Activated CD4-positive, alpha-beta memory T cell treated with anti-CD3 and anti-CD28 coated beads for 36 hours (primary cell): ENCODE data around the gene TAF11. TPM values are rescaled to one million over a fixed set of nuclear protein-coding genes. Genes with fewer than 3 reads are reported as not detected.
A peak's percentile ranks its signal among the peaks of the same experiment; 100 is the strongest.

Experiments
- CTCF ChIA-PET: fragments of 350-600 bp; sonication (Branson Sonifier 250); formaldehyde crosslinking; loops from one replicate; lab custom pipeline; 2021; ENCODE audit warnings: antibody characterized with exemption, inconsistent platforms; lab: Charles Lee
- POLR2A ChIA-PET: fragments of 350-600 bp; sonication (Branson Sonifier 250); formaldehyde crosslinking; loops from one replicate; lab custom pipeline; 2021; ENCODE audit warnings: antibody characterized with exemption; lab: Charles Lee
- DNase-seq: peaks from one replicate; pipeline ENCODE4 v3.0.0-alpha.2; 2020
- H3K27ac Mint-ChIP-seq: one replicate; pipeline ENCODE4 v1.8.0; 2021; ENCODE audit warnings: mixed read lengths
- H3K27me3 Mint-ChIP-seq: one replicate; pipeline ENCODE4 v1.8.0; 2021; ENCODE audit warnings: mixed read lengths
- H3K36me3 Mint-ChIP-seq: one replicate; pipeline ENCODE4 v1.8.0; 2021; ENCODE audit warnings: mixed read lengths
- H3K4me1 Mint-ChIP-seq: one replicate; pipeline ENCODE4 v1.8.0; 2021; ENCODE audit warnings: low read depth, mixed read lengths
- H3K4me3 Mint-ChIP-seq: one replicate; pipeline ENCODE4 v1.8.0; 2021; ENCODE audit warnings: mild to moderate bottlenecking, mixed read lengths
- H3K9me3 Mint-ChIP-seq: one replicate; pipeline ENCODE4 v1.8.0; 2021; ENCODE audit warnings: mixed read lengths
- intact Hi-C: fragments of 100-400 bp; cut with micrococcal nuclease; formaldehyde crosslinking; loops from one replicate; pipeline ENCODE4 v1.15.1; 2023
- total RNA-seq, 2 experiments: library from RNA; stranded (reverse); gene quantifications; one replicate each; pipeline ENCODE4 v1.2.3, GENCODE V29; 2021

Gene TAF11
- total RNA-seq, 2 experiments from 2014 or later = 27.2 to 29.0 TPM

DNA sequence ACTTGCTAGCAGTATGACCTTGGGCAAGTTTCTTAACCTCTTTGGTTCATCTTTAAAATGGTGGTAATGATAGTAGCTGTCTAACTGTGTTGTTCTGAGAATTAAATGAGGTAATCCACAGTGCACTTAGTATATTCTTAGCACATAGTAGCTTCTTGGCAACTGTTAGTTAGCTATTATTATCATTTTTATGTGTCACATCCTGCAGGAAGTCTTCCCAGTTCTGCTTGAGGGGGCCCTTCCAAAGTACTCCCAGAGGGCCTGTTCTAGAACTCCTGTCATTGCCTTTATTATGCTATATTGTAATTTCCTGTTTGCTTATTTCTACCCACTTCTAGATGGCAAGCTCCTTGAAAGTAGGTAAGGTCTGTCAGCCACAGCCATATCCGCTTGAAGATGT is 31.8 kb upstream of the TAF11 start:
- no peak for DNase-seq
- peaks cover 4% of the 10 kb centered on the region for H3K36me3 Mint-ChIP-seq
- CTCF ChIA-PET = no interaction called here
- peaks cover 2% of the 10 kb centered on the region for H3K4me1 Mint-ChIP-seq
- intact Hi-C loops = no loop called here
- H3K27ac Mint-ChIP-seq = no peak overlapping the region
- POLR2A ChIA-PET = interaction anchor here (0.6 kb wide), 1 partner anchor 19 kb away, joined by 4 read pairs; no protein-coding TSS in a partner anchor
- H3K27me3 Mint-ChIP-seq = no peaks in the 10 kb centered on the region
- H3K9me3 Mint-ChIP-seq = no peaks in the 10 kb centered on the region
- no peak overlapping the region for H3K4me3 Mint-ChIP-seq

DNA sequence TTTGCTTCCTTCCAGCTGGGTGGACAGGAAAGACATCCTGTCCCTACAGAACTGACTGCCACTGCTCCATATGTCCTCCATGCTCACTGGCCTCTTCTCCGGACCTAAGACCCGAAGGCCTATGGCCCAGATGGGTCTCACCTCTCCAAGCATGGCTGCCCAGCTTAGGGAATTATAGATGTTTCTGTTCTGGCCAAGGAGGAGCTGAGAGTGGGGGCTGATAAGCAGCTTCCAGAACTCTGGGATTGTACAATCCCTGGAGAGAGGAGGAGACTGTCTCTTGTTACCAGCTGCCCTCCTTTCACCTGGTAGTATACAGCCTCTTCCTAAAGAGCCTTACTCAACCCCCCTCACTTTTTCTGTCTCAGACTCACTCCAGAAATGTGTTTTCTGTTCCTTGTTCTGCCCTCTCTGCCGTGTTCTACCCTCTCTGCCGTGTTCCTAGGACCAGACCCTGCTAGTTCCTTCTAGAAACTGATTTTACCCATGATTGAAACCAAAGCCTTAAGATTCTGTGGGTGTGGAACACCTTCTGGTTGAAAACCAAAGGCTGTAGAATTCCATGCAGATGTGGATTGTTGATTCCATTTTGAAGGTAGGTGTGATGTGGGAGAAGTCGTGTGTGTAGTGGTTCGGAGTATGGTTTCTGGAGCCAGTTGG is 29.9 kb upstream of the TAF11 start:
- Mint-ChIP-seq H3K27me3 (no peaks in the 10 kb centered on the region), H3K9me3 (no peaks in the 10 kb centered on the region), H3K27ac (no peak overlapping the region), H3K36me3 (peaks cover 4% of the 10 kb centered on the region), H3K4me3 (no peak overlapping the region), H3K4me1 (peaks cover 10% of the 10 kb centered on the region)
- DNase-seq = no peak
- POLR2A ChIA-PET = no interaction called here
- intact Hi-C loops = no loop called here
- CTCF ChIA-PET = interaction anchor here (1.1 kb wide), 1 partner anchor 222 kb away, joined by 3 read pairs; no protein-coding TSS in a partner anchor

DNA sequence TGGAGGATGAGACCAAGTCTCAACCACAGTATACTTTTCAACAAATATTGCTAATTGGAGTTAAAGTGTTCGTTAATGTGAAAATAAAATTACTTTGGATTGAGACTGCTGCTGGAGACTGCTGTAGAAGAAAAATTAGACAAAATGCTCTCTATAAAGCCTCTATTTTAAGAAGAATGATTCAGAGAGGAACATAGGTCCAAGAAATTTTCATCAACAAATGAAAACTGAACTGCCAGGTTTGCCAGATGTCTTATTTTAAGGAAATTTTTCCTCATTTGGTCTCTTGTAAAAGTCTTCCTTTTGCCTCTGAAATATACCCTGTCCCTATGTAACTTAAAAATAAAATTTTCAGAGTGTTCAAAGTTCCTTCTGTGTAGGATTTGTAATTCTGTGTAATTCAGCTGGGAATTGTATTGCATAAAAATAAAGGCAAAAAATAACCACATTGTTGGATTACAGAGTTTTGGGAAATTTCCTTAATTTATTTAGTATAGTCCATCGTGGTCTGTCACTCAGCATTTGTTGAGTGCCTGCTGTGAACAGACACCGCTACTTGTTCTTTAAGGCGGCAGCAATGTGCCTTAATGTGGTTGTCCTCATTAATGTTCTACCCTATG is 28.6 kb upstream of the TAF11 start:
- Mint-ChIP-seq H3K9me3 (no peaks in the 10 kb centered on the region), H3K4me3 (no peak overlapping the region), H3K36me3 (peaks cover 4% of the 10 kb centered on the region), H3K27me3 (no peaks in the 10 kb centered on the region), H3K4me1 (peaks cover 20% of the 10 kb centered on the region), H3K27ac (no peak overlapping the region)
- intact Hi-C loops = no loop called here
- no peak for DNase-seq
- ChIA-PET CTCF (no interaction called here), POLR2A (no interaction called here)

DNA sequence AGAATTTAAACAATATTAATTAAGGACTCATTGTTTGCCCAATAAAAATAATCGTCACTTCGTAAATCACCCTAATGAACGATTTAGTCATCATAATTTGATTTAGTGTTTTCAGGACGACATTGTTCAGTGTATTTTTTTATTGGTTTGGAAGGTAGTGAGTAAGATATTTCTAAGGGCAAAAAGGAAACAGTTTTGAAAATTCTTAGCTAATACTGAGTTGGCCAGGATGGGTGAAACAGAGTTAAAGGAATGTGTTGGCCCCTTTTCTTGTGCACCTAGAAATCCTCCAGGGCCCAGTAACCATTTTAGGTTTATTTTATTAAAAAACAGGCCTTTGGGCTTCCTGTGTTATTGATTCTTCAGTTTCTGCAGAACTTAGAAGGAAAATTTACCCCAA is 26.5 kb upstream of the TAF11 start:
- intact Hi-C loops = no loop called here
- ChIA-PET CTCF (interaction anchor here (0.6 kb wide), 1 partner anchor 553 kb away, joined by 3 read pairs; no protein-coding TSS in a partner anchor), POLR2A (interaction anchor here (0.9 kb wide), 1 partner anchor 27 kb away, joined by 3 read pairs; no protein-coding TSS in a partner anchor)
- Mint-ChIP-seq H3K27me3 (no peaks in the 10 kb centered on the region), H3K4me1 (peaks cover 26% of the 10 kb centered on the region), H3K27ac (no peak overlapping the region), H3K9me3 (no peaks in the 10 kb centered on the region), H3K36me3 (peaks cover 4% of the 10 kb centered on the region), H3K4me3 (no peak overlapping the region)
- DNase-seq = no peak

DNA sequence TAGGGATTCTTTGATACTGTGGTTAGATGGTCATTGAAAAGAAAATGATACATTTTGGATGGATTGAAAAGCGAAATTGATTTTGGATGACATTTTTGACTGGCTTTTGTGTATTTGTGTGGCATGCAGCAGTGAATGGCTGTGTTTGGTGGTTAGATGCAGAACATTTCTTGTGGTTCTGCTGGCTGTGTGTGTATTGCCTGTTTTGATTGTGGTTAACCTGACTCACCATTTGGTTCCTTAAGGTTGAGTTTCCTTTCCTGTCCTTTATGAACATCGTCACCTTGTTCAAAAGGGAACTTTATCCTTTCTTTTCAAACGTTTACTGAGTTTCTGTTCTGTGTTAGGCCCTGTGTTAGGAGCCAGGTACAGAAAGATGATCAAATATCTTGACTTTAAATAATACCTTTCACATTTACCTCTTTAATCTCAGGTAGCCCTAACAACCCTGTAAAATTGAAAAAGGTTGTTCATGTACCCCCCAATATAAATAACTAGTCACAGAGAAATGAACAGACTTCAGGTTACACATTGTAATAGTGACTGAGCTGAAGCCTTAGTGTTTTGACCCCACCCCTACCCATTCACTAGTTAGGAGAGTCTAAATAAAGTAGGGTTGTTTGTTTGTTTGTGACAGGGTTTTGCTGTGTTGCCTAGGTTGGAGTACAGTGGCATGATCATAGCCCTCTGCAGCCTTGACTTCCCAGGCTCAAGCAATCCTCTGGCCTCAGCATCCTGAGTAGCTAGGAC is 25.0 kb upstream of the TAF11 start:
- Mint-ChIP-seq H3K4me3 (no peak overlapping the region), H3K4me1 (peaks cover 29% of the 10 kb centered on the region)
- intact Hi-C loops = loop anchor here (1.0 kb wide), 1 partner anchor 24 kb away; the partner anchor contains the start of gene ANKS1A

DNA sequence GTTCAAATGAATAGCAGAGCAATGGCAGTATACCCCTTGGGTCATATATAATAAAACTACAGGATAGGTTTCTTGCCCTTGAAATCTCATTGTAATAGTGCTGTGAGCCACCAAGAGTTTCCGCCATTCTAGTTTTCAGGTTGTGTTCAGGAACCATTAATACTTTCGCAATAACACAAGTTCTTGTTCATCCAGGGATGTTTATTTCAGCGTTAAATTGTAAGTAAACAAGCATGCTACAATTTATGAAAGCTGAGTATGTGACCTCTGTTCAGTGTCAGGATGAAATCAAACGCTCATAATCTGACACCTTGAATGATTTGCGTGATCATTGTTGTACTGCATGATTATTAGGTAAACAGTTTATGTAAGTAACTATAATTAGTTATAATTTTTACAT is 24.0 kb upstream of the TAF11 start:
- no peak overlapping the region for H3K4me3 Mint-ChIP-seq
- no peaks in the 10 kb centered on the region for H3K9me3 Mint-ChIP-seq
- ChIA-PET POLR2A (interaction anchor here (0.8 kb wide), 1 partner anchor 19 kb away, joined by 3 read pairs; no protein-coding TSS in a partner anchor), CTCF (no interaction called here)
- H3K4me1 Mint-ChIP-seq = peaks cover 29% of the 10 kb centered on the region
- no peak overlapping the region for H3K27ac Mint-ChIP-seq
- no peaks in the 10 kb centered on the region for H3K36me3 Mint-ChIP-seq
- peaks cover 2% of the 10 kb centered on the region for H3K27me3 Mint-ChIP-seq
- DNase-seq = no peak
- intact Hi-C loops = loop anchor here (1.0 kb wide), 1 partner anchor 23 kb away; the partner anchor contains the start of gene ANKS1A

More for the DNA sequence above, 25.0 kb upstream of the TAF11 start:
- Mint-ChIP-seq H3K36me3 (peaks cover 1% of the 10 kb centered on the region), H3K9me3 (no peaks in the 10 kb centered on the region), H3K27me3 (peaks cover 2% of the 10 kb centered on the region), H3K27ac (peak overlapping the region; percentile 31)
- ChIA-PET POLR2A (no interaction called here), CTCF (interaction anchor here (1.3 kb wide), 1 partner anchor 26 kb away, joined by 3 read pairs; the partner anchor contains the start of gene TAF11)
- DNase-seq = peak; percentile 64

DNA sequence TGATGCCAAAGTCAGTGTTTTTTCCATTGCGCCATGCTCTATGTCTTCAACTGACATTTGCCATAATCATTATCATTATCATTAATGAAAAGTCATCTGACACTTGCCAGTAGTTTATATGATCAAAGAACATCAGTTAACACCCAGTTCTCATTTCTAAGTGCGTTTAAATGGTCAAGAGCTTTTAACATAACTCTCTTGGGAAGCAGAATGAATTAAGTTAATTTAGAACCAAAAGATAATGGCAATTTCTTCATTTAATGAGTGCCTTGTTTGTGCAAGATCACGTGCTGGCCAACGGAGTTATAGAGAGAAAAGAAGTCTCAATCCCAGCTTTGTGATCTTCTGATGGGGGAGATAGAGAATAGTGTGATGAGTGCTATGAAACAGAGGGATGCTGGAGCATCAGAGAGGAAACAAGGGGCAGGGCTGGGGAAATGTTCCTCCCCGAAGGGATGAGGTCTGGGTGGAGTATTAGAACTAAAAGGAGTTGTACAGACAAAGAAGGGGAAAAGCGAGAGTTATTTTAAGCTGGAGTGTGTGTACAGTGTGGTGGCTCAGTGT is 21.6 kb upstream of the TAF11 start:
- H3K27ac Mint-ChIP-seq = no peak overlapping the region
- peaks cover 2% of the 10 kb centered on the region for H3K27me3 Mint-ChIP-seq
- no peaks in the 10 kb centered on the region for H3K36me3 Mint-ChIP-seq
- H3K4me1 Mint-ChIP-seq = peaks cover 33% of the 10 kb centered on the region
- no peak overlapping the region for H3K4me3 Mint-ChIP-seq
- DNase-seq = no peak
- POLR2A ChIA-PET = no interaction called here
- intact Hi-C loops = no loop called here
- CTCF ChIA-PET = interaction anchor here (1.7 kb wide), 1 partner anchor 230 kb away, joined by 7 read pairs; no protein-coding TSS in a partner anchor
- H3K9me3 Mint-ChIP-seq = no peaks in the 10 kb centered on the region

DNA sequence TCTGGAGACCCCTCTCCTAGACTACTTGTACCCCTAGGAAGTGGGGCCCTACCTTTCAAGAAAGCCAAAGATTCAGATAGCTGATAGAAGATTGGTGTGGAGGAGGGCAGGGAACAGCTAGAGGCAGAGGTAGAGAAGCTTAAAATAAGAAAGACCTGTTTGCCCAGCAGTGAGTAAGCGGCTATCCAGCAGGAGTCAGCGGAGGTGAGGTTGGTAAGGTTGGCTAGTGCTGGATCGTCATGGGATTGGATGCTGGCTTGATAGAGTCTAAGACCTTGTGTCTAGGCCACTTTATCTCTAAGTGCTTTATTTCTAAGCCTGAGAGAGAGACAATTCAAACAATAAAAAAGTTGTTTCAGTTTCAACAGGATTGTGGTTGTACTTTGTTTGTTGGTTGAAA is 20.4 kb upstream of the TAF11 start:
- Mint-ChIP-seq H3K27ac (no peak overlapping the region), H3K4me1 (peaks cover 29% of the 10 kb centered on the region), H3K9me3 (no peaks in the 10 kb centered on the region), H3K4me3 (no peak overlapping the region), H3K27me3 (peaks cover 2% of the 10 kb centered on the region), H3K36me3 (no peaks in the 10 kb centered on the region)
- intact Hi-C loops = no loop called here
- no peak for DNase-seq
- POLR2A ChIA-PET = no interaction called here
- CTCF ChIA-PET = no interaction called here

DNA sequence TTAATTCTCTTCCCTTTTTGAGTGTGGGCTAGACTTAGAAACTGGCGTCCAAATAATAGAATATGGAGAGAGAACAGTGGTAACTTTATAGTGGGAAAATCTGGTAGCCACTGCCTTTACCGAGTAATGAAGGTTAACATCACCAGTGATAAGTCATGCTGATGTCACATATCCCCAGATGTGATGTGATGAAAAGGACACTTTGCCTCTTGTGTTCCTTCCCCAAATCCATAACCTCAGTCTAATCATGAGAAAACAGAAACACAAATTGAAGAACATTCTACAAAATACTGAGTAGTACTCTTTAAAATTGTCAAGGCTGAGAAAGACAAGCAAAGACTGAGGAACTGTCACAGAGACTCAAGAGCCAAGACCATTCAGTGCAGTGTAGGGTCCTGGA is 19.0 kb upstream of the TAF11 start:
- ChIA-PET CTCF (interaction anchor here (0.7 kb wide), 1 partner anchor 122 kb away, joined by 3 read pairs; no protein-coding TSS in a partner anchor), POLR2A (no interaction called here)
- Mint-ChIP-seq H3K27me3 (peaks cover 2% of the 10 kb centered on the region), H3K4me1 (peaks cover 17% of the 10 kb centered on the region), H3K36me3 (no peaks in the 10 kb centered on the region), H3K27ac (no peak overlapping the region), H3K9me3 (no peaks in the 10 kb centered on the region), H3K4me3 (no peak overlapping the region)
- intact Hi-C loops = no loop called here
- DNase-seq = no peak

DNA sequence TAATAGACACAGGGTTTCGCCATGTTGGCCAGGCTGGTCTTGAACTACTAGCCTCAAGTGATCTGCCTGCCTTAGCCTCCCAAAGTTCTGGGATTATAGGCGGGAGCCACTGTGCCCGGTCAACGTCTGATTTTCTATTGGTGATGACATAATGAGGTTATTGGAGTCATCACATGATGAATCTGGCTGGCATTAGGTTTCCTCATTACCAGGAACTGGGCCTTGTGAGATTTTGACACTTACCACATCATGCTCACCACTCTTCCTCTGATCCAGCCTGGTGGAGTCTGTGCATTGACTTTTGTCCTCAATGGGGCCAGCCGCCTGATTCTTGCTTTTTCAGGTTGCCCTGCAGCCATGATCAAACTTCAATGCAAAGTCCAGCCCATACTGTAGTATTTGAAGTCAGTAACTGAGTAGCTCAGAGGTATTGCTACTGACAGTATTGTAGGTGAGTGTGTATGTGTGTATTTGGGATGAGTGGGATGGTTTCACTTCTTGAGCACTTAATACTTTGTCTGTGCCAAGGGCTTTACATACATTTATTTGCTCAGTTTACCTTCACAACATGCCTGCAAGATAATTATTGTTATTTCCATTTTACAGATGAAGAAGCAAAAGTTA is 17.3 kb upstream of the TAF11 start:
- Mint-ChIP-seq H3K27ac (no peak overlapping the region), H3K4me1 (peaks cover 7% of the 10 kb centered on the region), H3K36me3 (no peaks in the 10 kb centered on the region), H3K27me3 (peaks cover 2% of the 10 kb centered on the region), H3K9me3 (no peaks in the 10 kb centered on the region), H3K4me3 (no peak overlapping the region)
- CTCF ChIA-PET = interaction anchor here (0.7 kb wide), 1 partner anchor 22 kb away, joined by 3 read pairs; no protein-coding TSS in a partner anchor
- POLR2A ChIA-PET = no interaction called here
- intact Hi-C loops = no loop called here
- DNase-seq = no peak

DNA sequence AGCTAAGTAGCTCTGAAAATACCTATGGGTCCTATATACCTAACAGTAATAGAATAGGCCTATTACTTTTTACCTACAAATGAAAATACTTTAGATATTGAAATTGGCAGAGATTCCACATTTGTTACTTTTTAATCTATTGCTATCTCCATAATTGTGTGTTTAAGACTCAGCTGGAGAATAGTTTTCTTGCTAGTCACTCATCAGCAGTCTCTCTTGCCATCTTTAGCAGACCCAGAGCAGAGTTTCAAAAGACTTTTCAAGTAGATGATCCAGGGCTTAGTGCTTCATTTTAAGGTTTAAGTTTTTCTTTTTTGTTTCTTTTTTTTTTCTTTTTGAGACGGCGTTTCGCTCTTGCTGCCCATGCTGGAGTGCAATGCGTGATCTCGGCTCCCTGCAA is 14.1 kb upstream of the TAF11 start:
- intact Hi-C loops = no loop called here
- CTCF ChIA-PET = interaction anchor here (1.3 kb wide), 1 partner anchor 306 kb away, joined by 3 read pairs; no protein-coding TSS in a partner anchor
- Mint-ChIP-seq H3K4me3 (no peak overlapping the region), H3K4me1 (peaks cover 4% of the 10 kb centered on the region), H3K27ac (no peak overlapping the region), H3K27me3 (no peaks in the 10 kb centered on the region), H3K36me3 (no peaks in the 10 kb centered on the region), H3K9me3 (no peaks in the 10 kb centered on the region)
- POLR2A ChIA-PET = no interaction called here
- no peak for DNase-seq
